ENCODE results near the gene LRP10. TPM values are rescaled to one million over a fixed set of nuclear protein-coding genes. Genes with fewer than 3 reads are reported as not detected.

The LRP10 gene
- polyA plus RNA-seq, 2 of the 4 experiments (the other 2 are of a cell fraction): 57.2 to 74.3 TPM

DNA sequence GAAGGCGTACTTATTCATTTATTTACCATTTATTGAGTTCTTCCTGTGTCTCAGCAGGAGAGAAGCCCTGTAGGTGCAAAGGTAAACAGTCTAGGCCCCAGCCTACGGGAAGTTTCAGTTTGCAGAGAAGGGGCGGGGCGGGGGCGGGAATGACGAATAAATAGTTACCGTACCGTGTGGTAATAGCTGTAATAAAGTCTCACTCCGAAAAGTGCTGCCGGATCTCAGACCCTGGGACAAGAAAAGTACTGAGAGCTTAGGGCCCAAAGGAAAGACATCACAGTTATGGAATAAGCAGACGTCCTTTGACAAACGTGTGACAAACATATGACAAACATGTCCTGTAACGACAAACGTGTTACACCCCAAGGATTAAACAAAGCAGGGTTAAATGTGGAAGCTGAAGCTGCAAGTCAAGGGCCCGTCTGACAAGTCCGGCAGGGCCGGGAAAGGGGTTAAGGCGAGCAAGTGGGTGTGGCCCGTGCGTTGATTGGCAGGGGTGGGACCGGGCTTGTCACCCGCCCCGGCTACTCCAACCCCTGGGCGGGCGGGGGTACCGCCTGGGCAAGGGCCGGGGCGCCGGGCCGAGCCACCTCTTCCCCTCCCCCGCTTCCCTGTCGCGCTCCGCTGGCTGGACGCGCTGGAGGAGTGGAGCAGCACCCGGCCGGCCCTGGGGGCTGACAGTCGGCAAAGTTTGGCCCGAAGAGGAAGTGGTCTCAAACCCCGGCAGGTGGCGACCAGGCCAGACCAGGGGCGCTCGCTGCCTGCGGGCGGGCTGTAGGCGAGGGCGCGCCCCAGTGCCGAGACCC is at the start of gene LRP10 (continued):
- TF ChIP-seq NPAS2 (CRISPR knock-in tag; IDR thresholded peaks at IDR 0.05; ENCODE audit: borderline replicate concordance): no peak
- no peak for TF ChIP-seq CHD4 (IDR thresholded peaks at IDR 0.05; ENCODE audit: borderline replicate concordance)
- TF ChIP-seq FOXS1 (CRISPR knock-in tag; IDR thresholded peaks at IDR 0.05): no peak
- TF ChIP-seq, protein P1, sequence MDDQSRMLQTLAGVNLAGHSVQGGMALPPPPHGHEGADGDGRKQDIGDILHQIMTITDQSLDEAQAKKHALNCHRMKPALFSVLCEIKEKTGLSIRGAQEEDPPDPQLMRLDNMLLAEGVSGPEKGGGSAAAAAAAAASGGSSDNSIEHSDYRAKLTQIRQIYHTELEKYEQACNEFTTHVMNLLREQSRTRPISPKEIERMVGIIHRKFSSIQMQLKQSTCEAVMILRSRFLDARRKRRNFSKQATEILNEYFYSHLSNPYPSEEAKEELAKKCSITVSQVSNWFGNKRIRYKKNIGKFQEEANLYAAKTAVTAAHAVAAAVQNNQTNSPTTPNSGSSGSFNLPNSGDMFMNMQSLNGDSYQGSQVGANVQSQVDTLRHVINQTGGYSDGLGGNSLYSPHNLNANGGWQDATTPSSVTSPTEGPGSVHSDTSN (IDR thresholded peaks at IDR 0.05): peak; percentile 95
- TF ChIP-seq GATA3 (IDR thresholded peaks at IDR 0.05; ENCODE audit: borderline replicate concordance): no peak
- no peak for TF ChIP-seq TFCP2L1 (CRISPR knock-in tag; IDR thresholded peaks at IDR 0.05)
- TF ChIP-seq SREBF2 (IDR thresholded peaks at IDR 0.05): no peak
- TF ChIP-seq HEYL (CRISPR knock-in tag; IDR thresholded peaks at IDR 0.05): no peak
- TF ChIP-seq EP300 (IDR thresholded peaks at IDR 0.05): no peak
- TF ChIP-seq, protein P2, sequence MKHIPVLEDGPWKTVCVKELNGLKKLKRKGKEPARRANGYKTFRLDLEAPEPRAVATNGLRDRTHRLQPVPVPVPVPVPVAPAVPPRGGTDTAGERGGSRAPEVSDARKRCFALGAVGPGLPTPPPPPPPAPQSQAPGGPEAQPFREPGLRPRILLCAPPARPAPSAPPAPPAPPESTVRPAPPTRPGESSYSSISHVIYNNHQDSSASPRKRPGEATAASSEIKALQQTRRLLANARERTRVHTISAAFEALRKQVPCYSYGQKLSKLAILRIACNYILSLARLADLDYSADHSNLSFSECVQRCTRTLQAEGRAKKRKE (CRISPR knock-in tag; IDR thresholded peaks at IDR 0.05; ENCODE audit: low read depth): no peak
- no peak for TF ChIP-seq ZFP36 (IDR thresholded peaks at IDR 0.05; ENCODE audit: borderline replicate concordance, partially characterized antibody)
- TF ChIP-seq POLR2A (IDR thresholded peaks at IDR 0.05; ENCODE audit: low read length): peak; percentile 48
- TF ChIP-seq NFE2L2 (conservative IDR thresholded peaks at IDR 0.05; ENCODE audit: low read length): no peak
- TF ChIP-seq HOXA7 (CRISPR knock-in tag; IDR thresholded peaks at IDR 0.05): no peak
- TF ChIP-seq, protein P3, sequence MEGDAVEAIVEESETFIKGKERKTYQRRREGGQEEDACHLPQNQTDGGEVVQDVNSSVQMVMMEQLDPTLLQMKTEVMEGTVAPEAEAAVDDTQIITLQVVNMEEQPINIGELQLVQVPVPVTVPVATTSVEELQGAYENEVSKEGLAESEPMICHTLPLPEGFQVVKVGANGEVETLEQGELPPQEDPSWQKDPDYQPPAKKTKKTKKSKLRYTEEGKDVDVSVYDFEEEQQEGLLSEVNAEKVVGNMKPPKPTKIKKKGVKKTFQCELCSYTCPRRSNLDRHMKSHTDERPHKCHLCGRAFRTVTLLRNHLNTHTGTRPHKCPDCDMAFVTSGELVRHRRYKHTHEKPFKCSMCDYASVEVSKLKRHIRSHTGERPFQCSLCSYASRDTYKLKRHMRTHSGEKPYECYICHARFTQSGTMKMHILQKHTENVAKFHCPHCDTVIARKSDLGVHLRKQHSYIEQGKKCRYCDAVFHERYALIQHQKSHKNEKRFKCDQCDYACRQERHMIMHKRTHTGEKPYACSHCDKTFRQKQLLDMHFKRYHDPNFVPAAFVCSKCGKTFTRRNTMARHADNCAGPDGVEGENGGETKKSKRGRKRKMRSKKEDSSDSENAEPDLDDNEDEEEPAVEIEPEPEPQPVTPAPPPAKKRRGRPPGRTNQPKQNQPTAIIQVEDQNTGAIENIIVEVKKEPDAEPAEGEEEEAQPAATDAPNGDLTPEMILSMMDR (IDR thresholded peaks at IDR 0.05): no peak
- no peak for TF ChIP-seq ZC3H11A (IDR thresholded peaks at IDR 0.05)
- TF ChIP-seq, protein P4, sequence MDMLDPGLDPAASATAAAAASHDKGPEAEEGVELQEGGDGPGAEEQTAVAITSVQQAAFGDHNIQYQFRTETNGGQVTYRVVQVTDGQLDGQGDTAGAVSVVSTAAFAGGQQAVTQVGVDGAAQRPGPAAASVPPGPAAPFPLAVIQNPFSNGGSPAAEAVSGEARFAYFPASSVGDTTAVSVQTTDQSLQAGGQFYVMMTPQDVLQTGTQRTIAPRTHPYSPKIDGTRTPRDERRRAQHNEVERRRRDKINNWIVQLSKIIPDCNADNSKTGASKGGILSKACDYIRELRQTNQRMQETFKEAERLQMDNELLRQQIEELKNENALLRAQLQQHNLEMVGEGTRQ (IDR thresholded peaks at IDR 0.05): no peak
- TF ChIP-seq, protein P5, sequence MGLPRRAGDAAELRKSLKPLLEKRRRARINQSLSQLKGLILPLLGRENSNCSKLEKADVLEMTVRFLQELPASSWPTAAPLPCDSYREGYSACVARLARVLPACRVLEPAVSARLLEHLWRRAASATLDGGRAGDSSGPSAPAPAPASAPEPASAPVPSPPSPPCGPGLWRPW (IDR thresholded peaks at IDR 0.05): no peak
- no peak for TF ChIP-seq ESRRA (IDR thresholded peaks at IDR 0.05; ENCODE audit: borderline replicate concordance, low read length)
- TF ChIP-seq EHF (CRISPR knock-in tag; IDR thresholded peaks at IDR 0.05): no peak
- TF ChIP-seq MYC (IDR thresholded peaks at IDR 0.05; ENCODE audit: borderline replicate concordance, low read length): 0 out of 2 replicates have a peak, but pooled peaks have one; percentile 23
- no peak for TF ChIP-seq EHMT2 (IDR thresholded peaks at IDR 0.05; ENCODE audit: low read depth)
- TF ChIP-seq BHLHE40 (IDR thresholded peaks at IDR 0.05; ENCODE audit: low read depth, low read length): no peak
- TF ChIP-seq CEBPB (IDR thresholded peaks at IDR 0.05): peak in 1 of 2 experiments; percentile 3; a peak in 1 of 4 replicates
- no peak for TF ChIP-seq HOXB13 (CRISPR knock-in tag; IDR thresholded peaks at IDR 0.05; ENCODE audit: low read depth)
- no peak for TF ChIP-seq RAD21 (conservative IDR thresholded peaks at IDR 0.05 in 1 of 2, IDR thresholded peaks at IDR 0.05 in 1 of 2)

Data from A549 (cell line).